ENCODE measurements around the gene TMED4. TPM values are rescaled to one million over a fixed set of nuclear protein-coding genes. Genes with fewer than 3 reads are reported as not detected.
"Not testable (repeated sequence)": the region's sequence is repeated elsewhere in the genome, so short reads cannot be mapped to it uniquely, and the experiment has no call there.

The TMED4 gene
- total and polyA plus RNA-seq, 2 experiments from 2014 or later = 43.5 to 98.5 TPM

GRCh38 chr7:44563171-44563679 is 18.8 kb downstream of the TMED4 start (continued):
- TF ChIP-seq, protein P1, sequence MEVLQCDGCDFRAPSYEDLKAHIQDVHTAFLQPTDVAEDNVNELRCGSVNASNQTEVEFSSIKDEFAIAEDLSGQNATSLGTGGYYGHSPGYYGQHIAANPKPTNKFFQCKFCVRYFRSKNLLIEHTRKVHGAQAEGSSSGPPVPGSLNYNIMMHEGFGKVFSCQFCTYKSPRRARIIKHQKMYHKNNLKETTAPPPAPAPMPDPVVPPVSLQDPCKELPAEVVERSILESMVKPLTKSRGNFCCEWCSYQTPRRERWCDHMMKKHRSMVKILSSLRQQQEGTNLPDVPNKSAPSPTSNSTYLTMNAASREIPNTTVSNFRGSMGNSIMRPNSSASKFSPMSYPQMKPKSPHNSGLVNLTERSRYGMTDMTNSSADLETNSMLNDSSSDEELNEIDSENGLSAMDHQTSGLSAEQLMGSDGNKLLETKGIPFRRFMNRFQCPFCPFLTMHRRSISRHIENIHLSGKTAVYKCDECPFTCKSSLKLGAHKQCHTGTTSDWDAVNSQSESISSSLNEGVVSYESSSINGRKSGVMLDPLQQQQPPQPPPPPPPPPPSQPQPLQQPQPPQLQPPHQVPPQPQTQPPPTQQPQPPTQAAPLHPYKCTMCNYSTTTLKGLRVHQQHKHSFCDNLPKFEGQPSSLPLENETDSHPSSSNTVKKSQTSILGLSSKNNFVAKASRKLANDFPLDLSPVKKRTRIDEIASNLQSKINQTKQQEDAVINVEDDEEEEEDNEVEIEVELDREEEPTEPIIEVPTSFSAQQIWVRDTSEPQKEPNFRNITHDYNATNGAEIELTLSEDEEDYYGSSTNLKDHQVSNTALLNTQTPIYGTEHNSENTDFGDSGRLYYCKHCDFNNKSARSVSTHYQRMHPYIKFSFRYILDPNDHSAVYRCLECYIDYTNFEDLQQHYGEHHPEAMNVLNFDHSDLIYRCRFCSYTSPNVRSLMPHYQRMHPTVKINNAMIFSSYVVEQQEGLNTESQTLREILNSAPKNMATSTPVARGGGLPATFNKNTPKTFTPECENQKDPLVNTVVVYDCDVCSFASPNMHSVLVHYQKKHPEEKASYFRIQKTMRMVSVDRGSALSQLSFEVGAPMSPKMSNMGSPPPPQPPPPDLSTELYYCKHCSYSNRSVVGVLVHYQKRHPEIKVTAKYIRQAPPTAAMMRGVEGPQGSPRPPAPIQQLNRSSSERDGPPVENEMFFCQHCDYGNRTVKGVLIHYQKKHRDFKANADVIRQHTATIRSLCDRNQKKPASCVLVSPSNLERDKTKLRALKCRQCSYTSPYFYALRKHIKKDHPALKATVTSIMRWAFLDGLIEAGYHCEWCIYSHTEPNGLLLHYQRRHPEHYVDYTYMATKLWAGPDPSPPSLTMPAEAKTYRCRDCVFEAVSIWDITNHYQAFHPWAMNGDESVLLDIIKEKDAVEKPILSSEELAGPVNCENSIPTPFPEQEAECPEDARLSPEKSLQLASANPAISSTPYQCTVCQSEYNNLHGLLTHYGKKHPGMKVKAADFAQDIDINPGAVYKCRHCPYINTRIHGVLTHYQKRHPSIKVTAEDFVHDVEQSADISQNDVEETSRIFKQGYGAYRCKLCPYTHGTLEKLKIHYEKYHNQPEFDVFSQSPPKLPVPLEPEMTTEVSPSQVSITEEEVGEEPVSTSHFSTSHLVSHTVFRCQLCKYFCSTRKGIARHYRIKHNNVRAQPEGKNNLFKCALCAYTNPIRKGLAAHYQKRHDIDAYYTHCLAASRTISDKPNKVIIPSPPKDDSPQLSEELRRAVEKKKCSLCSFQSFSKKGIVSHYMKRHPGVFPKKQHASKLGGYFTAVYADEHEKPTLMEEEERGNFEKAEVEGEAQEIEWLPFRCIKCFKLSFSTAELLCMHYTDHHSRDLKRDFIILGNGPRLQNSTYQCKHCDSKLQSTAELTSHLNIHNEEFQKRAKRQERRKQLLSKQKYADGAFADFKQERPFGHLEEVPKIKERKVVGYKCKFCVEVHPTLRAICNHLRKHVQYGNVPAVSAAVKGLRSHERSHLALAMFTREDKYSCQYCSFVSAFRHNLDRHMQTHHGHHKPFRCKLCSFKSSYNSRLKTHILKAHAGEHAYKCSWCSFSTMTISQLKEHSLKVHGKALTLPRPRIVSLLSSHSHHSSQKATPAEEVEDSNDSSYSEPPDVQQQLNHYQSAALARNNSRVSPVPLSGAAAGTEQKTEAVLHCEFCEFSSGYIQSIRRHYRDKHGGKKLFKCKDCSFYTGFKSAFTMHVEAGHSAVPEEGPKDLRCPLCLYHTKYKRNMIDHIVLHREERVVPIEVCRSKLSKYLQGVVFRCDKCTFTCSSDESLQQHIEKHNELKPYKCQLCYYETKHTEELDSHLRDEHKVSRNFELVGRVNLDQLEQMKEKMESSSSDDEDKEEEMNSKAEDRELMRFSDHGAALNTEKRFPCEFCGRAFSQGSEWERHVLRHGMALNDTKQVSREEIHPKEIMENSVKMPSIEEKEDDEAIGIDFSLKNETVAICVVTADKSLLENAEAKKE (CRISPR knock-in tag; IDR thresholded peaks at IDR 0.05) = no peak
- no peak for TF ChIP-seq EZH2 (IDR thresholded peaks at IDR 0.05; ENCODE audit: low read depth, unreplicated experiment)
- no peak for TF ChIP-seq ZNF331 (CRISPR knock-in tag; IDR thresholded peaks at IDR 0.05; ENCODE audit: low read depth)
- TF ChIP-seq STAT1 (IDR thresholded peaks at IDR 0.05; ENCODE audit: unreplicated experiment) = no peak

- H3K4me2 ChIP-seq, ATAC-seq: not testable (repeated sequence)
Observed at GRCh38 chr7:44562622-44562962, 19.4 kb downstream of the TMED4 start.

More at GRCh38 chr7:44562622-44562962, 19.4 kb downstream of the TMED4 start:
- H3K4me1 ChIP-seq (ENCODE audit: insufficient read depth); H3K4me3 ChIP-seq; H3F3A ChIP-seq (replicated peaks; ENCODE audit: low read depth); H3K36me3 ChIP-seq (ENCODE audit: insufficient read depth); H3K27ac ChIP-seq (ENCODE audit: low read depth); DNase-seq (ENCODE audit: low spot score); H3K9me2 ChIP-seq (ENCODE audit: insufficient read depth); H4K20me1 ChIP-seq (replicated peaks; ENCODE audit: insufficient read depth); H3K27ac Mint-ChIP-seq; H3K9me3 Mint-ChIP-seq; H3K4me1 Mint-ChIP-seq; H3K79me2 ChIP-seq (replicated peaks; ENCODE audit: insufficient read depth); H2AFZ ChIP-seq; H3K27me3 ChIP-seq (ENCODE audit: insufficient read depth); H3K4me3 Mint-ChIP-seq: not testable (repeated sequence)
- Mint-ChIP-seq H3K36me3 (ENCODE audit: low read depth) (peaks cover 40% of the 10 kb centered on the region), H3K27me3 (ENCODE audit: insufficient read depth, low read depth, poor library complexity) (peaks cover 15% of the 10 kb centered on the region)
